NCI-H1048 (cell line): Measurements from ENCODE around the gene KLRC4.
"Not testable (repeated sequence)": the region's sequence is repeated elsewhere in the genome, so short reads cannot be mapped to it uniquely, and the experiment has no call there.

ENCODE experiments used
- DNase-seq: peaks from one replicate; lab custom pipeline; 2025; lab: John Stamatoyannopoulos, UW

Gene KLRC4

GRCh38 chr12:10397296-10397695 lies 12.3 kb downstream of the KLRC4 start:
- no peak for DNase-seq

DNA sequence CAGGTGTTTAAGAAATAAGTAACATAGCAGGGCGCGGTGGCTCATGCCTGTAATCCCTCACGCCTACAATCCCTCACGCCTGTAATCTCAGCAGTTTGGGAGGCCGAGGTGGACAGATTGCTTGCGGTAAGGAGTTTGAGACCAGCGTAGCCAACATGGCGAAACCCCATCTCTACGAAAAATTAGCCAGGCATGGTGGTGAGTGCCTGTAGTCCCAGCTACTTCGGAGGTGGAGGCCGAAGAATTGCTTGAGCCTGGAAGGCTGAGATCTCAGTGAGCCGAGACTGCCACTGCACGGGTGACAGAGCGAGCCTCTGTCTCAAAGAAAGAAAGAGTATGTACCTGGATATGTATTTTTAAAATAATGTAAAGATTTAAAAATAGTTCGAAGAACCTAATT lies 13.4 kb downstream of the KLRC4 start:
- not testable (repeated sequence) for DNase-seq

- no peak for DNase-seq
These were observed 14.1 kb downstream of the KLRC4 start for GRCh38 chr12:10395390-10395998.

- DNase-seq = not testable (repeated sequence)
These were observed 14.9 kb downstream of the KLRC4 start for GRCh38 chr12:10394531-10395152.

GRCh38 chr12:10393291-10393690 lies 16.3 kb downstream of the KLRC4 start:
- DNase-seq = no peak

GRCh38 chr12:10392394-10392930 lies 17.1 kb downstream of the KLRC4 start:
- DNase-seq = no peak

- DNase-seq = not testable (repeated sequence)
These were observed 18.6 kb downstream of the KLRC4 start for GRCh38 chr12:10390991-10391390.

DNA sequence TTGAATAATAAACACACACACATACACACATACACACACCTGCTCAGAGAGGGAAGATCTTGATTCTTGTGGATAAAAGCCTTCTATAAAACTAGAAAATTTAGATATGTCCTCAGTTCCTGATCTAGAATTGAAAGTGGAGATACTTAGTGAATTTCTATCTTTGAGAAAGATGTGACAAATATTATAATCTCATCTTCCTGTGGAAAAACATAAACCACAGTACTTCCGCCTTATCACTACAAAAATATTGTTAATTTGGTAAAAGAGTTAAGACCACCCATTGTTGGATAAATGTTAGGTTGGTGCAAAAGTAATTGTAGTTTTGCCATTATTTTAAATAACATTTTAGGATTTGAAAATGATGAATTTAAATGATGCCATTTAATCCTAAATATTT lies 19.7 kb downstream of the KLRC4 start, which contains the start of gene KLRK1:
TSS of gene KLRK1 (minus strand) at position 138 of the 400 bp plus-strand sequence. CDS start 1,231 bp downstream, outside the sequence.
- DNase-seq = no peak

- no peak for DNase-seq
These were observed 20.7 kb downstream of the KLRC4 start for GRCh38 chr12:10388624-10389413.

- DNase-seq = not testable (repeated sequence)
These were observed 22.1 kb downstream of the KLRC4 start for GRCh38 chr12:10387498-10387897.

DNA sequence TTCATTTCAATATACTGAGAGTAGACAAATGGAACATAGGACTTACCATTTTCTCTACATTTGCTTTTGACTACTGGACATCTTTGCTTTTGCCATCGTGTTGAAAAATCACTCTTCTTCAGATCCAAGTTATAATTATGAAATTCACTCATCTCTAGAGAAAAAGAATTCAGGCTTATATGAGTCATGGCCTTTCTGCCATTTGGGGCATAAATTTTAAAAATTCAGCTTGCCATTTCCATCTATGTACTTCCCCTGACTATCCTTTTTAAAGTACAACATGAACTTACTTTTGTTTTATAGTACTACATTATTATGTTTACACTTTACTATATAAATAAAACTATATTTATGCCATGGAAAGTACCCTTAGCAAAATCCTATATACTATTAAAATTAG lies 22.7 kb downstream of the KLRC4 start:
- DNase-seq = no peak

GRCh38 chr12:10385166-10385613 lies 24.4 kb downstream of the KLRC4 start:
- DNase-seq = no peak

DNA sequence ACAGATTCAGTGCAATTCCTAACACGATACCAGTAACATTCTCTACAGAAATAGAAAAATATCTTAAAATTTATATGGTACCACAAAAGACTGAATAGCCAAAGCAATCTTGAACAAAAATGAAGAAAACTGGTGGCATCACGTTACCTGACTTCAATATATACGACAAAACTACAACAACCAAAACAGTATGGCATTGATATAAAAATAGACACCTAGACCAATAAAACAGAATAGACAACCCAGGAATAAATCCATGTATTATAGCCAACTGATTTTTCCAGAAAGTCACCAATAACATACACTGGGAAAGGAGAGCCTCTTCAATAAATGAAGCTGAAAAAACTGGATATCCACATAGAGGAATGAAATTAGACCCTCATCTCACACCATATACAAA lies 25.4 kb downstream of the KLRC4 start:
- no peak for DNase-seq

GRCh38 chr12:10381928-10382628 lies 27.5 kb downstream of the KLRC4 start:
- no peak for DNase-seq

DNA sequence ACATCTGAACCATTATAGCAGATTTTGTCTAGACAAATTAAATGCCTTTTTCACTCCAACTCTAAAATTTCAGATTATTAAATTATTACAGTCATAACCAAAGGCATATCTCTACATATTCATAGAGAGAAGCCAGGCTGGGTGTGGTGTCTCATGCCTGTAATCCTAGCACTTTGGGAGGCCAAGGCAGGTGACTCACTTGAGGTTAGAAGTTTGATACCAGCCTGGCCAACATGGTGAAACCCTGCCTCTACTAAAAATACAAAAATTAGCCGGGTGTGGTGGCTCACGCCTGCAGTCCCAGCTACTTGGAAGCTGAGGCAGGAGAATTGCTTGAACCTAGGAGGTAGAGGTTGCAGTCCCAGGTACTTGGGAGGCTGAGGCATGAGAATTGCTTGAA lies 30.8 kb downstream of the KLRC4 start:
- DNase-seq = not testable (repeated sequence)

- no peak for DNase-seq
These were observed 34.9 kb downstream of the KLRC4 start for GRCh38 chr12:10374624-10375018.

GRCh38 chr12:10372559-10372958 lies 37.0 kb downstream of the KLRC4 start:
- DNase-seq = no peak

DNA sequence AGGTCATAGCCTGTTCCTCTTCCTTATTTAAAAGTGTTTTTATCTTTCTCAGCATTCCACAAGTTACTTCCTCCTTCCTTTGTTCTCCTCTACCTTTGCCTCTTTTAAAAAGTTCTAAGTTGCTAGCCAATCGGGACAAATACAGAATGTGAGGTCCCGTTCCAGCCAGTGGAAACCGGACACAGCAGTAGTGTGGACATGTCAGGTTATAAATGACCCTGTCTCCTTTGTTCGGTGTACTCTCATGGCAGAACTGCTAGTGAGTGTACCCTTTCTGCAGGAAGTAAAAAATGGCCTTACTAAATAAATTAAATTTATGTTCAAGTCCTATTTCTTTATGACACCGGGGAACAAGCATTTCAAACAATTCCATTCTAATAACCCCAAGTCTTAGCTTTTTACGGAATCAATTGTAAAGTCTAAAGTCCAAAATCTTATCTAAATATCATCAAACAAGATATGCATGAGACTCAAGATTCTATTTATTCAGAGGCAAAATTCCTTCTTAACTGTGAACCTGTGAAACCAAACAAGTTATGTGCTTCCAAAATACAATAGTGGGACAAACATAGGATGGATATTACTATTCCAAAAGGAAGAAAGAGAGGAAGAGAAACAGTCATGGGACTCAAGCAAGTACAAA lies 37.5 kb downstream of the KLRC4 start:
- not testable (repeated sequence) for DNase-seq

- DNase-seq = no peak
These were observed 39.8 kb downstream of the KLRC4 start for GRCh38 chr12:10369557-10370415.
